Gastrocnemius medialis (tissue), 4 donors: Measurements from ENCODE around the gene GAB2. TPM values are rescaled to one million over a fixed set of nuclear protein-coding genes. Genes with fewer than 3 reads are reported as not detected.

ENCODE experiments used
- ATAC-seq, 2 donors: fragments of 150-250 bp; one replicate each; pipeline ENCODE4 v1.9.1; 2016
- DNase-seq, 2 donors: peaks; one replicate each; pipeline ENCODE4 v3.0.0-alpha.2; 2019
- H3K27ac ChIP-seq, 4 donors: fragments of 200-600 bp; sonication (generic); 1 replicate in 1 of 4; 2 replicates in 3 of 4; pipeline ENCODE4 v1.5.1; 2016 to 2018; ENCODE audit warnings: mild to moderate bottlenecking in 2 of 4, moderate library complexity in 1 of 4
- H3K27me3 ChIP-seq, 3 donors: fragments of 200-600 bp; sonication (generic) in 2 of 3; 1 replicate in 1 of 3; 2 replicates in 2 of 3; pipeline versions ENCODE4 v1.5.1 to v1.6.0; 2016 to 2019; ENCODE audit warnings: mild to moderate bottlenecking in 1 of 3, moderate library complexity in 1 of 3
- H3K36me3 ChIP-seq, 2 donors: fragments of 200-600 bp; sonication (generic) in 1 of 2; one replicate each; pipeline ENCODE4 v1.5.1; 2017 to 2018
- H3K4me1 ChIP-seq, 2 donors: fragments of 200-600 bp; sonication (generic) in 1 of 2; one replicate each; pipeline ENCODE4 v1.5.1; 2016 to 2017; ENCODE audit warnings: mild to moderate bottlenecking in 2 of 2
- H3K4me3 ChIP-seq, 4 donors: fragments of 200-600 bp; sonication (generic) in 3 of 4; 1 replicate in 1 of 4; 2 replicates in 3 of 4; pipeline ENCODE4 v1.5.1; 2016 to 2019; ENCODE audit warnings: mild to moderate bottlenecking in 2 of 4
- H3K9me3 ChIP-seq, 3 donors: fragments of 200-600 bp; sonication (generic) in 2 of 3; 1 replicate in 1 of 3; 2 replicates in 2 of 3; pipeline ENCODE4 v1.5.1; 2016 to 2019
- CTCF ChIP-seq, 5 experiments: fragments of 450-650 bp in 3 of 5; fragments of 200-600 bp in 2 of 5; sonication (generic) in 2 of 5; IDR thresholded peaks in 4 of 5; conservative IDR thresholded peaks in 1 of 5; 1 replicate in 4 of 5; 2 replicates in 1 of 5; pipeline ENCODE4 v1.5.1; 2016 to 2019; ENCODE audit warnings: antibody characterized with exemption in 5 of 5, mild to moderate bottlenecking in 3 of 5, moderate library complexity in 3 of 5
- POLR2A ChIP-seq, 2 donors: fragments of 450-650 bp; IDR thresholded peaks; one replicate each; pipeline ENCODE4 v1.6.1; 2017; ENCODE audit warnings: antibody characterized with exemption in 2 of 2, mild to moderate bottlenecking in 2 of 2, moderate library complexity in 2 of 2
- in situ Hi-C, 4 donors: fragments of 200-750 bp; cut with MboI; loops; one replicate each; pipeline versions ENCODE4 v1.15.0 to v1.8.0; 2017; ENCODE audit warnings: low sequenced_read_pairs in 4 of 4
- intact Hi-C: fragments of 100-400 bp; cut with DNase I; formaldehyde crosslinking; loops from one replicate; pipeline ENCODE4 v1.15.1; 2023; ENCODE audit warnings: low total_unique reads
- total RNA-seq, 4 donors: library from RNA; depleted of rRNA; stranded (reverse); fragments of >200 nt; gene quantifications; one replicate each; pipeline versions ENCODE4 v1.1.0 to v1.2.3, GENCODE V29; 2016

The GAB2 gene
- total RNA-seq, 4 donors from 2014 or later = 4.9 to 68.0 (median 25.8) TPM

- intact Hi-C loops = no loop called here
- peak overlapping the region; percentile 74 to 88 (median 84) for H3K27ac ChIP-seq
Measured at GRCh38 chr11:78207532-78208256, 209.9 kb downstream of the GAB2 start.

DNA sequence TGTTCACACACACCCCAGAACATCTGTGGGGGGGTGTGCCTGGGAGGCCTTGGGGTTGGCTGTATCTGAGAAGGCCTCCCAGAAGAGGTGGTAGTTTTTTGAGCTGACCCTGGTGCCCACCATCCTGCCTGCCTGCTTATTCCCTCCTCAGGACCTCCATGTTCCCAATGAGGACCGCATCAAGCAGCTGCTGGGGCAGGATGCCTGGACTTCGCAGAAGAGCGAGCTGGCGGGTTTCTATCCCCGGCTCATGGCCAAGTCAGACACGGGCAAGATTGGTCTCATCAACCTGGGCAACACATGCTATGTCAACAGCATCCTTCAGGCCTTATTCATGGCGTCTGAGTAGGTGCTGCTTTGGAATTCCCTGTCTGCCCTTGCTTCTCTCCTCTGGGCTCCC lies 211.9 kb downstream of the GAB2 start:
- Histone ChIP-seq H3K4me1 (peaks cover 11 to 25% of the 10 kb centered on the region in 2 donors), H3K27me3 (no peaks in the 10 kb centered on the region), H3K9me3 (no peaks in the 10 kb centered on the region), H3K4me3 (no peak overlapping the region), H3K36me3 (peaks cover 0 to 19% of the 10 kb centered on the region in 2 donors), H3K27ac (no peak overlapping the region)
- ATAC-seq = no peak
- no peak for DNase-seq
- in situ Hi-C loops = loop anchor here in 1 of 4 donors (25.0 kb wide), 2 partner anchors 93 to 357 kb away; partner anchors contain the start of gene NARS2
- intact Hi-C loops = no loop called here
- TF ChIP-seq CTCF (IDR thresholded peaks at IDR 0.05 in 4 of 5, conservative IDR thresholded peaks at IDR 0.05 in 1 of 5) = no peak
- TF ChIP-seq POLR2A (IDR thresholded peaks at IDR 0.05) = no peak

More at GRCh38 chr11:78207532-78208256, 209.9 kb downstream of the GAB2 start:
- TF ChIP-seq POLR2A (IDR thresholded peaks at IDR 0.05) (no peak), CTCF (IDR thresholded peaks at IDR 0.05 in 4 of 5, conservative IDR thresholded peaks at IDR 0.05 in 1 of 5) (no peak)
- Histone ChIP-seq H3K36me3 (peaks cover 0 to 21% of the 10 kb centered on the region in 2 donors), H3K9me3 (no peaks in the 10 kb centered on the region), H3K27me3 (no peaks in the 10 kb centered on the region), H3K4me3 (no peak overlapping the region), H3K4me1 (peaks cover 11 to 16% of the 10 kb centered on the region in 2 donors)
- DNase-seq (no peak), ATAC-seq (no peak)
- in situ Hi-C loops = loop anchor here in 1 of 4 donors (25.0 kb wide), 2 partner anchors 95 to 355 kb away; partner anchors contain the start of gene NARS2

- peaks cover 0 to 15% of the 10 kb centered on the region in 2 donors for H3K36me3 ChIP-seq
- in situ Hi-C loops (loop anchor here in 1 of 4 donors (25.0 kb wide), 2 partner anchors 93 to 357 kb away; partner anchors contain the start of gene NARS2), intact Hi-C loops (no loop called here)
- no peaks in the 10 kb centered on the region for H3K9me3 ChIP-seq
- H3K4me1 ChIP-seq = peaks cover 11 to 25% of the 10 kb centered on the region in 2 donors
- TF ChIP-seq POLR2A (IDR thresholded peaks at IDR 0.05) (no peak), CTCF (IDR thresholded peaks at IDR 0.05 in 4 of 5, conservative IDR thresholded peaks at IDR 0.05 in 1 of 5) (no peak)
- H3K27me3 ChIP-seq = no peaks in the 10 kb centered on the region
- H3K27ac ChIP-seq = no peak overlapping the region
- no peak for ATAC-seq
- DNase-seq = no peak
- H3K4me3 ChIP-seq = no peak overlapping the region
Measured at GRCh38 chr11:78205256-78205655, 212.4 kb downstream of the GAB2 start.

GRCh38 chr11:78203184-78203583 lies 214.4 kb downstream of the GAB2 start:
- intact Hi-C loops (no loop called here), in situ Hi-C loops (loop anchor here in 1 of 4 donors (25.0 kb wide), 2 partner anchors 91 to 359 kb away; partner anchors contain the start of gene NARS2)
- Histone ChIP-seq H3K4me1 (peaks cover 7 to 18% of the 10 kb centered on the region in 2 donors), H3K4me3 (no peak overlapping the region), H3K36me3 (no peaks in the 10 kb centered on the region), H3K27ac (no peak overlapping the region), H3K9me3 (no peaks in the 10 kb centered on the region), H3K27me3 (no peaks in the 10 kb centered on the region)
- DNase-seq = no peak
- no peak for ATAC-seq
- TF ChIP-seq POLR2A (IDR thresholded peaks at IDR 0.05) (no peak), CTCF (IDR thresholded peaks at IDR 0.05 in 4 of 5, conservative IDR thresholded peaks at IDR 0.05 in 1 of 5) (no peak)
